ENCODE measurements around the gene CCDC201.
A peak's percentile ranks its signal among the peaks of the same experiment; 100 is the strongest.

DNA sequence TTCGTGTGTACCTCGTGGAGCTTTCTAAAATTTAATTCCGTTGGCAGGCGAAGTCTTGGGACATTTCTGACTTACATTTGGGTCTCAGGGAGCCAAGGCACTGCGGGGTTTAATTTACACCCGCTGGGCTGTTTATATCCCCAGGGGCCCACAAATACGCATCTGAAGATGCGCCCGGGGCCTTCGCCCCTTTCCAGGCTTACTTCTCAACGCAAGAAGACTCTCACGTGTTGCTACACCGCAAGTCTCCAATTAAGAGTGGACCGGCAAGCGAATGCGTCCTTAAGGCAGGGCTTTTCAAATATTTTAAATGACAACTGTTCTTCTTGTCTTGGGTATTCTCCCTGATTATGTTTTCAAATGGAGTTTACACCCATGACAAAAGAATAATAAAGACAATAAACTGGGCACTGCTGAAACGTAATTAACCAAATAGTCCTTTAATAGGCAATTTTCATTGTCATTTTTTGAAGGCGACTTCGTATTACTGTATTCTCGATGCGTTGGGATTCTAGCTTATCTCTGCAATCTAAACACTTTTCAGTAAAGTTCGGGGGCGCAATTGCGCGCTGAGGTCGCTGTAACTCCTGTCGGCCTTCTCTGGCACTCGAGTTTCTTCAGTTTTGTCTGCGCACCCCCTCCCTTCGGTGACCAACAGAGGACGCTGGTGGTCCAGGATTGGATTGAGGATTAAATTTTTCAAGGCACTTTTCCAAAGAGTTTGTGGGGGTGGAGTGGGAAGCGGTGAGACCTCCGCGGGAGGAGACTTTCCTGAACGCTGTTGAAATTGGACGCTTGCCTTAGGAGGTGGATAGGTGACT lies 49.0 kb upstream of the CCDC201 start:
- TF ChIP-seq POLR2AphosphoS5 (IDR thresholded peaks at IDR 0.05; ENCODE audit: borderline replicate concordance, low read depth, low read length): no peak
- TF ChIP-seq EZH2 (IDR thresholded peaks at IDR 0.05): peak; percentile 74
